Medulla oblongata (tissue), 1 donor: ENCODE results near the gene ADK.
"Not testable (repeated sequence)": the region's sequence is repeated elsewhere in the genome, so short reads cannot be mapped to it uniquely, and the experiment has no call there.

ENCODE experiments used
- DNase-seq: peaks from one replicate; pipeline ENCODE4 v3.0.0-alpha.2; 2015; ENCODE audit errors: extremely low spot score

The ADK gene

DNA sequence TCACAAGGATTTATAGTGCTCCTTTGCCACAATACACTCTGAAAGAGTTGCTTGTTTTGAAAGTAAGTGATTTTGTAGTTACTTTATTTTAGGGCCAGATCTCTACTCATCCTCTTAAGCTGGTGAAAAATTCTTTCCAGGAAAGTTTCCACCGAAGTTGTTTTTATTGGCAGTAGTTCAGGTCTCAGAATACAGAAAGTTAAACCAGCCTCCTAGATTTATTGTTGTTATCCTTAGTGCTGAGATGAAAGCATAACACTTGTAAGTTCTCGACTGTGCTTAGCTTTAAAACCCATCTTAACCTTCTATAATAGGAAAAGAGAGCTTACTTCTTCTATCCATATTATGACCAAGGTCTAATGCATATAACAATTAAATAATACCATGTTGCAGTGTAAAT, 5.9 kb upstream of the ADK start:
- DNase-seq = peak; percentile 41

DNA sequence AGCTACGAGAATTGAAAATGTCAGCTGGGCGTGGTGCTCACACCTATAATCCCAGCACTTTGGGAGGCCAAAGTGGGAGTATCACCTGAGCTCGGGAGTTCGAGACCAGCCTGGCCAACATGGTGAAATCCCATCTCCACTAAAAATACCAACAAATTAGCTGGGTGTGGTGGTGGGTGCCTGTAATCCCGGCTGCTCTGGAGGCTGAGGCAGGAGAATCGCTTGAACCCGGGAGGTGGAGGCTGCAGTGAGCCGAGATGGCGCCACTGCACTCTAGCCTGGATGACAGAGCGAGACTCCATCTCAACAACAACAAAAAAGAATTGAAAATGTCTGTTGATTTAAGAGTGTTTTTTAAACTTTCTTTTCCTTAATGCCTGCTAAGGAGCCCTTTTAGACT, 4.0 kb upstream of the ADK start:
- not testable (repeated sequence) for DNase-seq

DNA sequence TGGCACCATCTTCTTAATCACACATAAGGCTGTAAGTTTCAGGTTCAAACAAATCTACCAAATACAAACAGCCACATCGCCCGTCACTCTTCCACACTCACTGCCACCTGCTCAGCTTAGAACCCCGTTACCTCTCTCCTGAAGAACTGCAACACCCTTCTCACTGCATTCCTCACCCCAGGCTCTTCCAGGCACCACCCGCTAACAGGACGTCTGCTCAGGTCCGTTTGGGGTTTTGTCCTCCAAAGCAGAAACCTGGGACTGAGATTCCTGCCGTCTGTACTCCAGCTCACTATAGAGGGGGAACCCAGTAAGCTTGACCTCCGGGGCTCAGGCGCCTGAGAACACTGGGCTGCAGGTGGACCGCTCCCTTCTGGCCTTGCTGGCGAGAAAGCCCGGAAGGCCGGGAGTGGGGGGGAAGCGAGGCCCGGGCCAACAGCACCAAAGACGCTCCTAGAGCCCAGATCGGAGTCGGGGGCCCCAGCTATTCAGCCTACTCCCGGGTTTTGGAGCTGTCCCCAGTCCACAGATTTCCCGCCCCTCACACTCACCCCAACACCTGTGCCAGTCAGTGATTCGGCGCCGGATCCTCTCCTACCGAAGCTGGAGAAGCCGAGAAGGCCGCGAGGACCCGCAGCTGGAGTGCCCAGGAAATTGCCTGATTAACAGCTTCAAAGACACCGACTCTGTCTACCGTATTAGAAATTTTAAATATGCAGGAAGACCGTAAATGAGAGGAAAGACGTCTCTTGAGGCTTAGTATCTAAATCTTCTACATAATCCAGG, 624 bp upstream of the ADK start, which contains the start of gene AP3M1:
Gene AP3M1, minus strand, starts transcription at position 625 of the 786 bp plus-strand sequence. CDS start 12,449 bp downstream, outside the sequence.
- DNase-seq = no peak

DNA sequence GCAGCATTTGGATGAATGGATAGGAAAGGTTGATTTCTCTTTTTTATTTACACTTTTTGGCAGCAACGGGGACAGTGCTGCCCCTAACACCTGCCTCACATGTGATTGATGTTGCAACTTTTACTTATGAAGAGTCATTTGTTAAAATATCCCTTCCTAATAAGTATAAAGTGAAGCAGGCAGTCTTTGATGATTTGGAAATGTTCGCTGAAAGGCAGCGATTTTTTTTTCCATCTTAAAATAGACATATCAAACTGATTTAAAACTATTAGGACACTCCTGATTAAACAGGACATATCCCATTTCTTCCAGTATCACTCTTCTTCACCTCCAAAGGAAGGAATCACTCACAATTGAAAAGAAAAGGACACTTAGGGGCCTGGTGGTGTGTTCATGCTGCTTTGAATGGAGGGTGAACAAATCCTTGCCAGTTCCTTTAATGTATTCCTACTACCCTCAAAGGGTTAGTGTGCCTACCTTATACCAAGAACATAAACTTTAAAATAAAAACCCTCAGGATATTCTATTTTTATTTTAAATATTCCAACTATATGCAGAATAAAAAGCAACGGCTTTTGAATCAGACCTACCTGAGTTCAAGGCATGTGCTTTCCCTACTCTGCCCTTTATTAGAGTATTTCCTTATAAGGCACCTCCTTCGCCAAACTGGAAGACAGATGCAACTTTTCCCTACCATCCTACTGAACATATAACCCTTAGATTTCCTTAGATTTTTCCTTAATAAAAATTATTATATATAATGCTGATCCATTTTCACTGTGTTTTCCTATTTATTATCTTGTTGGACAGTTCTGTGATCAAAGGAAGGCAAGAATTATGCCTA, 1.1 kb downstream of the ADK start:
- DNase-seq = no peak

DNA sequence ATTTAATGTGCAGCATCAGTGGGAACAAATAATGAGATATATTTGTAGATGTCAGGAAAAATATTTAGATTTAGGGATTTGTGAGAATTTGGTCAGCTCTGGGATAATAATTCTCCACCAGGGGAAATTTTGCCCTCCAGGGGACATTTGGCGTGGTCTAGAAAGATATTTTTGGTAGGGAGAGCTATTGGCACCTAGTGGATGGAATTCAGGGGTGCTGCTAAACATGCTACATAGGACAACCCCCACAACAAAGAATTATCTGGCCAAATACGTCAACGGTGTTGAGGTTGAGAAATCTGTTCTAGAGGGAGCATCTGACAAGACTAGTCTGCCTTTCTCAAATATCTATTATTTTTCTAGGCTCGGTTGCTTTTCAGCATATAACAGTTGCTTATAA, 2.1 kb downstream of the ADK start:
- no peak for DNase-seq

DNA sequence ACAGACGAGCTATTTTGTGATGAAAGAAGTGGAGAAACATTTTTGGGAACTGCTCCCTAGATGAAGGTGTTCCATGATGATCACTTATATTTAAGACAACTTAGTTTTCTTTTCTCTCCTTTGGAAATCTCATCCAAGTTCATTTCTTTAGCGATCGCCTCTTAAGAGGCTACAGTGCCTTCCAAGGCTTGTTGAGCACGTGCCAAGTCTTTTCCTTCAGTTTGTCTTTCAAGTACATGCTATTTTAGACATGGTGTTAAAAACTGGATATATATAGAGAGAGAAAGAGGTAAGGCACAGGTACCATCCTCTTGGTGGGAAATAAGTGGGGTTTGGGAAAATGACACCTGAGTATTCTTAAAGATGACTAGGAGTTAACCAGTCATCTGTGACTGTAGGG, 2.7 kb downstream of the ADK start:
- no peak for DNase-seq

DNA sequence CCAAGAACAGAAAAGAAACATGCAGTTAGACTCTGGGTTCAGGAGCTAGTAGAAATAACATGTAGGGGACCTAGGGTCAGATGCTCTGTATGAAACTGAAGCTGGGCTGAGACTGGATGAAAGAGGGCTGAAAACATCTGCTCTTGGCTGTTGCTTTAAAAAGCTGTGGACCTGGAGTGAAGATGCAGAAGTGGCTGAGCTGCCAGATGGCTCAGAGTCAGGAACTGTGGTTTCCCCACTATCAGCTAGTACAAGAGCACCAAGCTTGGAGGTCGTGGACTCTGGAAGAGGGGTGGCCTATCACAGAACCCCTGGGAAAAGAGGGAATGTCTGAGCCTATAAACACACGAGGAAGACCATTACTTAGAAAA, 5.9 kb downstream of the ADK start:
- no peak for DNase-seq

DNA sequence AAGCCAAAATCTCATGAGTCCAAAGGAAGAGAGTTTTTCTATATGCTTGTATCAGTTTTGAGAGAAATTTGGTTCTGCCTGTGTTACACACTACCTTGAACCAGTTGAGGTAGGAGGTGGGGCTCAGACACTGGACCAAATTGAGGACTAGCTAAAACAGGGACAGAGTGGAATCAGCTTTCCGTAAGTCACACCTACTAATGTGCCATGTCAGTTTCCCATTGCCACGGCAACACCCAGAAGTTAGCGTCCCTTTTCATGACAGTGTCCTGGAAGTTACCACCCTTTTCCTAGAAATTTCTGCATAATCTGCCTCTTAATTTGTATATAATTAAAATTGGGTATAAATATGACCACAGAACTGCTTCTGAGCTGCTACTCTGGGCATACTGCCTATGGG, 9.0 kb downstream of the ADK start:
- DNase-seq = no peak

DNA sequence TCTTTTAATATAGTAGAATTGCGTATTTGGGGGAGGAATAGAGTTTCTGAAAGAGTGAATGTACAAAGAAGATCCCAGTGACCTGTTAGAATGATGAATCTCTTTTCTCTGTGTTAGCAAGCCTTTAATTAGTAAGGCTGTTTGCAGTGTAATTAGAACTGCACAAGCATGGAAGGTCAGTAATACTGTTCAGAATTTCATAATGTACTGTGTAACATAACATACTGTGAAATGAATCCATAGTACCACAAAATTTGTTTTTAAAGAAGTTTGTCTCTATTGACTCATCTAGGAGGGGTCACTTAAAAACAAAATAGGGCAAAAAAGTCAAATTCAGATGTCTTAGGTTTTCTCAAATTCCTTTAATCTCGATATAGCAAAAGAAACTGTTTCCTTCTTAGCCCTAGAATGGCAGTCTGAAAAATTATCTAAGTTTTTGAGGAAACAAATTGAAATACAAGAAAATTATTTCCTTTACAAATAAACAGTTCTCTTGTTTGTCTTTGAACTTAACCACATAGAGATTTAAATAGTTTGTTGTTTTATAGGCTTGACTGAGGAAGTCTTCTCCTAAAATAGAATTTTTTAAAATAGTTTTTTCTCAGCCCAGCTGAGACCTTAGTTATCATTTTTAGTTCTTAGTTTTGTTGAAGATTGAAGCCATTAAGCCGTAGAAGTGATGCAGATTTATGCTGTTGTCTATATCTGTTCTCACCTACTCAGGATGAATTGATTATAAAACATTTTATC, 12.5 kb downstream of the ADK start:
- DNase-seq = no peak

DNA sequence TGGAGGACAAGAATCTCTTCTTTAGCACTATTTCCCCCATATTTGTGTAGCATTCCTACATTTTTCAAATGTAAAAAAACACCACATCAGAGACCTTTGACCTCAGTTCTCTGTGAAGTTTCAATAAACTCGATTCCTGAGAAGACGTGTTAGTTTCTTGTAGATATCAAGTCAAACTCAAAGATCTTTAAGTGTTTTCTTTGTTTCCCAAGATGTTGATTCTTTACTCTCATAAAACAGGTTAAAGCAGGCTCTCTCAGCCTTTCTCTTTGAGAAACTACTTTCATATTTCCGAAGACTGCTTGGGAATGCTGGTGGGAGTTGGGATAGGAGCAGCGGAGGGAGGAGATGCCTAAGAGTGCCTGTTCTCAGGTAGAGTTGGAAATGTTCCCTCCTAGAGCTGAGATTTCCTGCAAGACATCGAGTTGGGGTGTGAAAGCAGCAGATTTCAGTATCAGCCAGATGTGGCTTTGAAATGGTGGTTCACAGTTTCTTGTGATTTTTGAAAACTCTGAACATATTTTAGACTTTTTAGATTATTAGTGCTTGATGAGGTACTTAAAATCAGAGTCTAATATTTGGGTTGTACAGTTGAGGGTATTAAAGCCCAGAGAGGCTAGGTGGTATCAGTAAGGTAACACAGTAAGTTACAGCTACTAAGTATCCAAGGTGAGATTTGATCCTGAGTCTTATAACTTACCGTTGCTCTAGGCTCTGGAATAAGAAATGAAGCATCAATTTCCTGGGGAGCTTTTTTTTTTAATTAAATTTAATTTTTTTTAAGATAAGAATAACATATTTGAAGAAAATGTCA, 13.9 kb downstream of the ADK start:
- no peak for DNase-seq

DNA sequence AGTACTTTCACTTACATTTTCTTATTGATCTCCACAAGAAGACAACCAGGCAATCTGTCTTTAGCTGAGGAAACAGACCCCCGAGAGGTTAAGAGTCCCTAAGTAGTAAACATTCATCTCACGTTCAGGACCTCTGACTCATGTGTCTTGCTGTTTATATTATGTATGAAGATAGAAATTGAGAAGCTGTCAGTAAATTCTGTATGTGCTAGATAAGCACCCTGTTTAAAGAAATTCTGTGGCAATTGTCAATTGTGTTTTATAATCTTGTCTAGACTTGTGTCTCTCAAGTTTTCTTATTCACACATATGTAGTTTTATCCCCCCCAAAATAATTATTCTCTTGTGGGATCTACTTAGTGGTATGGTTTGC, 14.5 kb downstream of the ADK start:
- DNase-seq = no peak

DNA sequence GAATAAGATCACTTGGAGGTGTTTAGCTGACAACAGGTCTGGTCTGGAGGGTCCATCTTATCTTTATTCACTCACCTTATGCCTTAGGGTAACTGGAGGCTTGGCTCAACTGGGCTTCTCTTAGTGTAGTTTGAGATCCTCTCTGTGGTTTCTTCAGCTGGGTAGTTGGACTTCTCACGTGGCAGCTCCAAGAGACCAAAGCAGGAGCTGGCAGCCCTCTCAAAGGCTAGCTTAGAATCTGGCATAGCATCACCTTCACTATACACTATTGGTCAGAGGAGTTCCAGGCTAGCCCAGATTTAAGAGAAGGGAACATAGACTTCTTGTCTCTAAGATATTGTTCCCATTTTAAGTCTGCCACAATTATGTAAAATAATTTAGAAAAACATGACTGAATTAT, 16.4 kb downstream of the ADK start:
- DNase-seq = no peak

DNA sequence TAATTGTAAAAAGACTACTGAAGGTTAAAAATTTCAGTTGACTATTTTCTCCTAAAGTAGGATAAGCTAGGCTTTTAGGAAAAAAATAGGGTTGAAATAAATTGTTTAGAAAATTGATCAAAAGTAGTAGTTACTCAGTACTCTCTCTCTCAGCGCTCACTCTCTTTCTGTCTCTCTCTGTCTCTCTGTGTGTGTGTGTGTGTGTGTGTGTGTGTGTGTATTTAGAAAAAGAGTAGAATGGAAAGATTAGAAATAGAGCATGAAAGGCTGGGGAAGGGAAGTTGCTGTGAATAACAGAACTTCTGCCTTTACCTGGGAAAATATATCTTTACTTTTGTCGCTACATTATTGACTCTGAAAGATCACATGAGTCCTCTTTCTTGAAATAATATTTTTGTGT, 20.6 kb downstream of the ADK start:
- no peak for DNase-seq

DNA sequence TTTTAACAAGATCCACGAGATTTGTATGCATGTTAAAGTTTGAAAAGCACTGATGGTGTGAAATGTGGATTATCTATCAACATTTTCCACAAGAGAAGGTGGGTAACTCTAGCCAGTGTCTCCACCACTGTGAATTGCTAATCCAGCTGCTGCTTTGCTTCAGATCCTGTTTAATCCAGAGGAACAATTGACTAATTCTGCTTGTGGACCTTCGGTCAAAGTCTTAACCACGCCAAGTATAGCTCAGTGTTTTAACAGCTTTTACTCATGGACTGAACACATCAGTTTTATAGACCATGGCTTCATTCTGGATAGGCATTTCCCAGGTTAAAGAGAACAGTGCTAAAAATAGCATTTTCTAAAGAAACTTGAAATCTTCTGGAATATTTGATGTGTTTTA, 23.5 kb downstream of the ADK start:
- no peak for DNase-seq

DNA sequence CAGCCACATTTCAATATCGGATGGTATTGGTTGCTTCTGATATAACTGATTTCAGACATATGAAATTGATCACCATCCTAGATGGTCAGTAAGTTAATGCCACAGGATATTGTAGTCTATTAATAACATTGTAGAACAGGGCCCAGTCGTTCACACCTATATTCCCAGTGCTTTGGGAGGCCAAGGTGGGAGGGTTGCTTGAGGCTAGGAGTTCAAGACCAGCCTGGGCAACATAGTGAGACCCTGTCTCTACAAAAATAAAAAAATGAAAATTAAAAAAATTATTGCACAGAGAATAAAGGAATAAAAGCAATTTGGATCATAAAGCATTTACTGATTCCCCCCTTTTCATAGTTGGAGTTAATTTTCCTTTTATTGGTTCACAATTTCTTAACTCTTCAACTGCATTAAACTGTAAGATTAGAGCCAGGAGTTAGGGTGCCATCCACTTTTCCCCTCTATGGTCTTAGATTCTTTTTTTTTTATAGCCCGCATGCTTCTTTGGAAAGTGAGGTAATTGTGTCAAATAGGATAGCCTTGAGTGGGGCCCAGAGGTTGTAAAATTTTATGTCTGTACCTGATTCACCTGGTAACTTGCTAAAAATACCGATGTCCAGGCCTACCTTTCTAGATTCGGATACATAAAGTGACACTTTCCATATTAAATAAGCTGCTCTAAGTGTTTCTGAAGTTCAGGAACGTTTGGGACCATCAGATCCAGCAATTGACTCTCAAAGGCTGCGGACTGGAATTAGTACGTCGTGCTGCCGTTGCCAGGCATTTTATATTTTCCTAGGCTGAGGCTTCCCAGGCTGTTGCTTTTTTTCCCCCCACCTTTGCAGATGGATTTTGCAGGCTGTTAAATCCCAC, 24.7 kb downstream of the ADK start:
- no peak for DNase-seq

DNA sequence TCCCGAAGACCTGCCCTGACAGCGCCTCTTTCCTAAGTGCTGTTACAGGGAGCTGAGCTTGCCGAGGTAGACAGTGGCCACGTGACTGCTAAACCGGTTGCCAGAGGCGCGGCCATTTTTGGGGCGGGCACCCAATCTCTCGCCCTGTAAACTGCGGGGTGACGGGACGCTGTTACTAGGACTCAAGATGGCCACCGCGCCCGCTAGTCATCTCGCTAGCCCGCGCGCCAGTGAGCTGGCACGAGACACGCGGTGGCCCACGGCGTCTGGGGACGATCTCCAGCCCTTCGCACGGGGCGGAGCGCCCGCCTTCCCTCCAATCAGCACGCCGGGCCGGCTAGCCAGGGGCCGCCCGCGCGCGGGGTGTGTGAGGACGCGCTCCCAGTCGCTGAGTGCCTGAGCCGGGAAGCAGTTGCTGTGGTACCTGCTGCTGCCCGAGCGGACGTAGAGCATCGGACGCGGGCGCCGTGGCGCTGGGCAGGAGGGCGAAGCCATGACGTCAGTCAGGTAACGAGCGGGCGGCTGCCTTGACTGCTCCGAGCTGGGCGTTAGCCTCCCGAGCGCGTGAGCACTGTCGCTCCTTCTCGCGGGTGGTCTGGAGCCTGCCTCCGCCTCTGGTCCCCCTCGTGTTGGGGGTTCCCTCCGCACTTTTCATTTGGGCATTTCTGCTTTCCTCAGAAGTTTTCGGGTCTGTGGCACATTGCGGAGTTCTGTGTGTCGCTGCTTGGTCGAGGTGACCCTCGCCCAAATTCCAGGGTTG, 25.5 kb downstream of the ADK start:
- DNase-seq = peak; percentile 92

DNA sequence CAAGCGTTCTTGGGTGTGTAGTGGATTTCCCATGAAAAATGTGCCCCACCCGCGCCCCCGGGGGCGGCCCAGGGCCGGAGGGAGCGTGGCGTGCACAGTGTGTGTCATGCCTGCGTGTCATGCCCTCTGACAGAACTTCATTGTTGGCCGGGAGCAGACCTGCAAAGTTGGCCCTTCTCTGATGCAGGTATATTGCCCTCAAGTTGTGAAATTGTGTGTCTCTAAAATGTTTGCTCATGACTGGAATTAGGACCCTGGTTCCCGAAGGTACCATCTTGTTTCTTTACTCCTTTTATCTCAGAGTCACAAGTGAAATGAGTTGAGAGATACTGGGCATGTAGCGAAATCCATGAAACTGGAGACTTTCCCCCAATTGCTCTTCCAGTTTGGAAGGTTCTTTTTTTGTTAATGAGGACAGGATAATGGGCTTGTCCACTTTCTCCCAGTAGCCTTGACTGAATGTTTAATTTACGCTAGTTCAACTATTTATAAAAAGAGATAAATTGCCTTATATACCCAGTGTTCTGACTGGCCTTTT, 26.2 kb downstream of the ADK start:
- peak; percentile 60 for DNase-seq

DNA sequence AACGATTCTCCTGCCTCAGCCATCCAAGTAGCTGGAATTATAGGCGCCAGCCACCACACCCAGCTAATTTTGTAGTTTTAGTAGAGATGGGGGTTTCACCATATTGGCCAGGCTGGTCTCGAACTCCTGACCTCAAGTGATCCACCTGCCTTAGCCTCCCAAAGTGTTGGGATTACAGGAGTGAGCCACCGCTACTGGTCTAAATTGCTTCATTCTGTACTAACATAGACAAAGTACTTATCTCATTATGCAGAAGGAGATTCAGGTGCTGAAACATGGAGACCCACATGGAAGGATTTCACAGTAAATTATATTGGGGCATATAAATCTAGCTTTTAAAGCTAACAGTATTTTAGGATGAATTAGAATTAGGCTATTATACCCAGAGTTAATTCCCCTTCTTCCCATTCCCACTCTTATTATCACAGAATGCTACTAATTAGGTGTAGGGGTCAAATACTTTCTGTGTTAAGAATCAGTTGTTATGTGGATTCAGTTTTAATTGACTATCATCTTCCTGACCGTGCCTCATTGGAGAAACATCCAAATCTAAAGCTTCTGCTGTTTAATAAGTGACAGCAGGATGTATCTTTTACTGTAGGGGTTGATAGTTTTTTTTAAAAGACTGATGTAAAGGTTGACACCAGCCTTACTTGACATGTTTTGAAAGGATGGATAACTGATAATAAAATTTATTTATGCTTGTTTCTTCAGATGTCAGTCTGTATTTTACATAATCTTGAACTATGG, 27.2 kb downstream of the ADK start:
- no peak for DNase-seq
